Activated naive CD4-positive, alpha-beta T cell (primary cell): ENCODE data around the gene GPC3.

Source experiments
- DNase-seq, 4 experiments: peaks; one replicate each; lab custom pipeline; 2025; lab: John Stamatoyannopoulos, UW

GPC3 gene

GRCh38 chrX:133884430-133885394 is 100.7 kb downstream of the GPC3 start:
- no peak for DNase-seq

DNA sequence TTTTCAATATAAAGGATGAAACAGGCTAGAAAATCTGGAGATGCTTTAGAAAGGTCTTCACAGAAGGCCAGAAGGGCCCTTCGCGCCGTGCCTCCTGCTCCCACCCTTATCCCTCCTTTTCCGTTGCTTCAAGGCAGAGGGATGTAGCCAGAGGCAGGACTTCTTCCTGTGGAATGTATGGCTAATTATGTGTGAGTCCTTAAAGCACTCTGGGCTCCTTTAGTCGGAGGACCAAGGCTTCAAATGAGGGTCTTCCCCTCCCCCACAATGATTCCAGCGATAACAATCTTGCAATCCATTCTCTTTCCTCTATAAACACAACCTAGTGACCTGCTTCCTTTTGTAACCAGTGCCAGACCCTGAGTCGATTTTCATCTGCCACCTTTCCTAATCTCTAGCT is 103.5 kb downstream of the GPC3 start:
- no peak for DNase-seq

- DNase-seq, result no peak
Observed at GRCh38 chrX:133881007-133881406, 104.4 kb downstream of the GPC3 start.

- no peak for DNase-seq
Observed at GRCh38 chrX:133880032-133880443, 105.4 kb downstream of the GPC3 start.

DNA sequence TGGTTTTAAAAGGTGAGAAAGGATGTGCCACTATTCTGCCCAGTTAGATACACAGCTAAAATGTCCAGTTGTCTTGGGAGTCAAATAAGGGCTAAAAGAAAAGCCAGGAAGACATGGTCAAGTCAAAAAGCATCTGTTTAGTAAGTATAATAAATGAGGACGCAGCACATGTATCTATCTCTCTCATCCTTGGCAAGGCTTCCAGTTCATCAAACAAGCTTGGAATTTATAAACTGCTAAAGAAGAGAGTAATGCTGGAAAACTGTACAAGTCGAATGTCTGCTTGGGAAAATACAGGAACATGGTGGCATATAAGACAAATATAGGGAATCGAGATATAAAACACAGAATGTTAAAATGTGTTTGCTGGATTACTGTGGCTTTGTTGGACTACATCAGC is 106.7 kb downstream of the GPC3 start:
- DNase-seq, result no peak

GRCh38 chrX:133876646-133877045 is 108.7 kb downstream of the GPC3 start:
- no peak for DNase-seq

GRCh38 chrX:133869270-133869669 is 116.1 kb downstream of the GPC3 start:
- no peak for DNase-seq

- no peak for DNase-seq
Observed at GRCh38 chrX:133868682-133869081, 116.7 kb downstream of the GPC3 start.

DNA sequence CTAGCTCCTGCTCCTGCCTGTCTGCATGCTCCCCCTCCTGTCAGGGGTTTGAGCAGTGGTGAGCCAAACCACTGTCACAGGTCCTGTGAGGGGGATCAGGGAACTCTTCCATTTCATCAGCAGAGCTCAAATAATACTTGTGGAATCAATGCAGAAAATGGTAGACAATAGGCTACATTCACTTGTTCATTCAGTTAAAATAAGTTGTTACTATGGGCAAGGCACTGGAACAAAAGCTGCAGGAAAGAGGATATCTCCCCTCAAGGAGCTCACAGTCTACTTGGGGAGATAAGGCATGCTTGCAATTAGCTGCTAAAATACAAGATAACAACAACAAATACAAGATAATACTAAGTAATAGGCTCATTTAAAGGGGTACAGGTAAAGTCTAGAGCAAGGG is 117.1 kb downstream of the GPC3 start:
- no peak for DNase-seq

DNA sequence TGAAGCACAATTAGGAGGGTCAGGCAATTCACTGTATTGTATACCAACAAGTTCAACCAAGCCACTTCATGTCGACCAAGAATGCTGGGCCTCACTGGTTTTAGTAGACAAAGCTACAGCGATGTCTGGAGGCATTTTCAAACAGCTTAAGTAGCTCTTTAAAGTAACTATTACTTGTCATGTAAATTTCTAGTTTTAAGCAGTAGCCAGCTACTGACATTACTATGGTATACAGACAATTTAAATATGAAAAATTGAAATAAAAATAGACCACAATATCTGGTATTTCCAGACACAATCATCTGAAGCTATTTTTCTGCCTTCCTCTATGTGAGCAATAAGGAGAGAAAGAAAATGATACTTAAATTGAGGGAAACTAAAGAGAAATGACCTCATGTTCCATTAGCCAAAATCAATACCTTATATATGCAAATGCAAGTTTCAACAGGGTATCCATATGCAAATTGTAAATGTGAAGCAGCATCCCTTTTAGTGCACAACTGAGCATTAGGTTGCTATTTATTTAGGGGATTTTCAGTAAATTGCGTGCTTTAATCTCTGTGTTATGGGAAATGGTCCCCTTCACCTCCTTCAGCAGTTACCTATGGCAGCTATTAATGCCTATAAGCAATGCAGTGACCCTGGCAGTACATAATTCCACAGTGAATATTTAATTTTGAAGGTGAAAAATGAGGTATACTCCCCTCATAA is 119.5 kb downstream of the GPC3 start:
- no peak for DNase-seq

DNA sequence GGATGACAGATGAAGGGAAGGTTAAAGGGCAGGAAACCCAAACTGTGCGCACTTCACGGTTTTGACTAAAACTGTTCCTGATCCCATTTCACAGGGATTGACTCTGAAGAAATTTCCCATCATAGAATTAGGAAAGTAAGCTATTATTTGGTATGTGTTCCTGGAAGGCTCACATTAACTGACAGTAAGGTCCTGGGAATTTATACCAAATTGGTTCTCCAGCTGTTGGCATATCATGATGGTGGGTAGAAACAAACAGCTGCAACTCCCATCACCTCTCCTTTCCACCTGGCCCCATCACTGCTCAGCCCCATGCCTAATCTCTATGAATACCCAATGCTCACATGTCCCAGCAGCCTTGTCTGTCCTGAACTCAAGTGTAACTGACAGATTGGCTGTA is 121.2 kb downstream of the GPC3 start:
- no peak for DNase-seq

DNA sequence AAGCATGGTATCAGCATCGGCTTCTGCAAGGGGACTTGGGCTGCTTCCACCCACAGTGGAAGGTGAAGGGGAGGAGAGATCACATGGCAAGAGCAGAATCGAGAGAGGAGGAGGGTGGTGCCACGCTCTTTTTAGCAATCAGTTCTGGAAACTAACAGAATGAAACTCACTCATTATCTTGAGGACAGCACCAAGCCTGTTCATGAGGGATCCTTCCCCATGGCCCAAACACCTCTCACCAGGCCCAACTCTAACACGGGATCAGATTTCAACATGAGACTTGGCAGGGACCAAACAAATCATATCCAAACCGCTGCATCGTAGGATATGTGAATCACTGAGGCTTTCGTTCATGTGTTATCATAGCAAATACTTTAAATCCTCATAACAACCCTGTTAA is 125.5 kb downstream of the GPC3 start:
- no peak for DNase-seq

GRCh38 chrX:133859336-133859735 is 126.1 kb downstream of the GPC3 start:
- DNase-seq, result no peak

GRCh38 chrX:133857640-133858269 is 127.6 kb downstream of the GPC3 start:
- DNase-seq, result no peak

DNA sequence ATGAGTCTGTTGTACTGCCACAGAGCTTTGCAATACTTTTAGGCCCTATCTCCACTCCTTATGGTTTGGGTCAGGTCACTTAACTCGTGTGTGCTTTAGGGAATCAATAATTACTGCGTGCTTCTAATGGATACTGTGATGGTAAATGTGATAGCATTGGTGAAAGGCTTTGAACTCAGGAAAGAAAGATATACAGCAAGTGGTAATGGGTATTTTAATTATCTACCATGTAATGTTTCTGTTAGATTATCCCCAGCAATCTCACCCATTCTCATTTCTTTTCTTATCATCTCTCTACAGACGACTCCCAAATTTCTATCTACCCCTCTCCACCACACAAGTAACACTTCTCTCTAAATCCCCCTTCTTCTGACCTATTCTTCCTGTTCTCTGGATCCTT is 128.6 kb downstream of the GPC3 start:
- no peak for DNase-seq

GRCh38 chrX:133854290-133854689 is 131.1 kb downstream of the GPC3 start:
- DNase-seq, result no peak

DNA sequence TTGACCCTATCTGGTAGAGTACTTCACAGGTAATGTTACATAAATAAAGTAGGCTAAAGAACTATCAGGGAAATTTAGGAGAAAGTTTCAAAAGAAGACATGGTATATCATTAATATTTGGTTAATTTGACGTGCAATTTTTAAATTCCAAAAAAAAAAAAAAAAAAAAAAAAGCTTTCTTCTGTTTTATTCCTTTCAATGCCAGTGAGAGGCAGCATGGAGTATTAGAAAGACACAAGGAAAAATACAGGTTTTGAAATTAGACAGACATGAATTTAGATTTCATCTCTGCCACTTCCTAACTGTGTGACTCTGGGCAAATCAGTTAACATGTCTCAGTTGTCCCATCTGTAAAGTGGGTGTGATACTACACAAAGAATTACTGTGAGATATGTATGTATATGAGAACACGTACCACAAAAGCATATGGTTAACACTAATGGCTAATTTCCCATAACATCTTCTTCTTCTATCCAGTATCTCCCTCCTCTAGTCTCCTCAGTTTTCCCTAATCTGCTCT is 132.5 kb downstream of the GPC3 start:
- DNase-seq, result no peak

- DNase-seq, result no peak
Observed at GRCh38 chrX:133852401-133852800, 133.0 kb downstream of the GPC3 start.

GRCh38 chrX:133850399-133850798 is 135.0 kb downstream of the GPC3 start:
- DNase-seq, result no peak

DNA sequence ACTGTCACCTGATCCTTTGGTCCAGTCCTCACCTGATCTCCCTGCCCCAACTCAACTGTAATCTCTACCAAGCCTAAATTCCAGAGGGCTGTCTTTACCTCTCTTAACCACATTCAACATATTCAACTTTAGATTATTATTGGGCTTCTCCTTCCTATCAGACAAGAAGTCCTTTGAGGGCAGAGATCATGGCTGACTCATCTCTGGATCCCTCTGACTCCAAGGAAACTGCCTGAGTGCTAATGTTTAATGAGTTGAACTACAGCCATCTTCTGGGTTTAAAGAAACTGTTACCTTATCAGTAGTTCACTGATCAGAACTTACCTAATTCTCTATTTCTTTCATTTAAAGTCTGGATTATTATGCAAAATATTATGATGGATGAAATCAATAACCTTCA is 135.7 kb downstream of the GPC3 start:
- no peak for DNase-seq

GRCh38 chrX:133847340-133847994 is 137.9 kb downstream of the GPC3 start:
- DNase-seq, result no peak

DNA sequence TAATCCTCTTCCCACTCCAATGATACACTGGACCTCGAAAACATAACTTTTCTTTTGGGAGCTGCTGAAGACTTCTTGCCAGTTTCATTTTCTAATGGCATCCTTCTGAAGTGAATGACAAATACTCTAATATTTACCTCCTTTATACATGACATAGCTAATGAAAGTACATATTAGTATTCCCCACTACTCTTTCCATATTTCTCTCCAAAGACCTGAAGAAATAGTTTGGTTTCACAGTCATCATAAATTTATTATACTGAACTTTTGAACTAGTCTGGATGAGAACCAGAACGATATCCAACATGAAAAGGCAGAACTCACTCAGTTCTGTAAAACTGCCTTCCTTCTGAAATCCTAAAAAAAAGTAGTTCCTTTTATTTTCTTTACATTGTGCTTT is 139.1 kb downstream of the GPC3 start:
- DNase-seq, result no peak
